ENCODE measurements around the gene UBE2H.
A peak's percentile ranks its signal among the peaks of the same experiment; 100 is the strongest.

The UBE2H gene

GRCh38 chr7:129950191-129950932 is 2.4 kb downstream of the UBE2H start:
- DNase-seq = no peak

- DNase-seq = no peak
Measured at GRCh38 chr7:129949292-129950133, 3.2 kb downstream of the UBE2H start.

- peak; percentile 91 for DNase-seq
Measured at GRCh38 chr7:129948877-129949291, 3.9 kb downstream of the UBE2H start.

GRCh38 chr7:129948338-129948737 is 4.4 kb downstream of the UBE2H start:
- DNase-seq = no peak

GRCh38 chr7:129947701-129948100 is 5.1 kb downstream of the UBE2H start:
- no peak for DNase-seq

- no peak for DNase-seq
Measured at GRCh38 chr7:129947049-129947448, 5.7 kb downstream of the UBE2H start.

- no peak for DNase-seq
Measured at GRCh38 chr7:129946282-129946681, 6.5 kb downstream of the UBE2H start.

GRCh38 chr7:129943352-129943751 is 9.4 kb downstream of the UBE2H start:
- DNase-seq = no peak

GRCh38 chr7:129940329-129940728 is 12.4 kb downstream of the UBE2H start:
- DNase-seq = no peak

GRCh38 chr7:129939881-129940280 is 12.9 kb downstream of the UBE2H start:
- DNase-seq = no peak

GRCh38 chr7:129933627-129934026 is 19.1 kb downstream of the UBE2H start:
- DNase-seq = no peak

- DNase-seq = no peak
Measured at GRCh38 chr7:129926618-129927017, 26.1 kb downstream of the UBE2H start.

GRCh38 chr7:129925416-129926002 is 27.3 kb downstream of the UBE2H start:
- no peak for DNase-seq

- no peak for DNase-seq
Measured at GRCh38 chr7:129924602-129925001, 28.2 kb downstream of the UBE2H start.

- DNase-seq = no peak
Measured at GRCh38 chr7:129923709-129924108, 29.1 kb downstream of the UBE2H start.

- DNase-seq = no peak
Measured at GRCh38 chr7:129919492-129919891, 33.3 kb downstream of the UBE2H start.

GRCh38 chr7:129918922-129919321 is 33.8 kb downstream of the UBE2H start:
- DNase-seq = no peak

- DNase-seq = no peak
Measured at GRCh38 chr7:129917934-129918333, 34.8 kb downstream of the UBE2H start.

- DNase-seq = no peak
Measured at GRCh38 chr7:129914536-129915272, 38.1 kb downstream of the UBE2H start.

- no peak for DNase-seq
Measured at GRCh38 chr7:129913428-129913827, 39.3 kb downstream of the UBE2H start.

GRCh38 chr7:129911790-129912189 is 41.0 kb downstream of the UBE2H start:
- DNase-seq = no peak

- DNase-seq = no peak
Measured at GRCh38 chr7:129909669-129910068, 43.1 kb downstream of the UBE2H start.

- DNase-seq = no peak
Measured at GRCh38 chr7:129908181-129908580, 44.6 kb downstream of the UBE2H start.

Data from NCI-H1105 treated with DMSO at 0.1 percent for 48 hours (cell line).